Activated CD4-positive, alpha-beta T cell treated with anti-CD3 and anti-CD28 coated beads, Interleukin-2, Interleukin-4, amounts not matched to agents 100 ng/mL and 50 ng/mL, durations not matched to agents 16 hours and 8 hours (primary cell): ENCODE measurements around the gene CHST13.
"Not testable (repeated sequence)": the region's sequence is repeated elsewhere in the genome, so short reads cannot be mapped to it uniquely, and the experiment has no call there.

ENCODE experiments used
- DNase-seq: peaks from one replicate; pipeline ENCODE4 v3.0.0-alpha.2; 2020; ENCODE audit warnings: low spot score

Gene CHST13

DNA sequence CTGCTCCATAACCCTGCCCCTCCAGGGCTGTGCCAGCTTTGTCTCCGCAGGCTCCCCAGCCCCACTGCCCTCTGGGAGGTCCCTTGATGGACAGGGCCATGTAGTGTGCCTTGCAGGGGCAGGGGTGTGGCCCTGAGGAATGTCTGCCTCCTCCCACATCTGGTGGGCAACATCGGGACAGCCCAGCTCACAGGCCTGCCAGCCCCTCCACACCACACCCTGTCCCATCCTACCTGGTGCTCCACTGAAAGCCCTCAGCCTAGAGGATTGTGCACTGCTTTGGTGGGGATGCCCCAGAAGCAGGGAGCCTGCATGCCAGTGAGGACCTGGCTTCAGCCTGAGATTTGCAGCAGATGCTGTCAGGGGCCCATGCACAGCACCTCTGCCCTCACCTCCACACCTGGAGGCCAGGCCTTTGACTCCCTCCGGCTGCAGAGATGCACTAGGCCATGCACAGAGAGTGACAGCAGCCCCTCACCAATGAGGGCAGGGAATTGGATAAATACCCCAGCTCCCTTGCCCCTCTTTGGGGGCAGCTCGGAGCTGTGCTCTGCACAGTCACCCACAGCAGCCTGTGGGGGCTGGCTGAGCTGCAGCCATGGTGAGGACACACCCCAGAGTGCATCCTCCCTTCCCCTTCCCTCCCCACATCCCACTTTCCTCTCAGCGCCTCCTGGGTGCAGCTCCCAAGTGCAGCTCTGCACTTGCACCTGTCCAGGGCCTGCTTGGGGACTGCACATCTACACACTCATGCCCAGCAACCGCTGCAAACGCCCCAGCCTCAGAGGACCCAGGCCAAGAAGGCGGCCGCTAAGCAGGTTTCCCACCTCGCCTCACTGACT is 32.1 kb downstream of the CHST13 start:
- DNase-seq: no peak

DNA sequence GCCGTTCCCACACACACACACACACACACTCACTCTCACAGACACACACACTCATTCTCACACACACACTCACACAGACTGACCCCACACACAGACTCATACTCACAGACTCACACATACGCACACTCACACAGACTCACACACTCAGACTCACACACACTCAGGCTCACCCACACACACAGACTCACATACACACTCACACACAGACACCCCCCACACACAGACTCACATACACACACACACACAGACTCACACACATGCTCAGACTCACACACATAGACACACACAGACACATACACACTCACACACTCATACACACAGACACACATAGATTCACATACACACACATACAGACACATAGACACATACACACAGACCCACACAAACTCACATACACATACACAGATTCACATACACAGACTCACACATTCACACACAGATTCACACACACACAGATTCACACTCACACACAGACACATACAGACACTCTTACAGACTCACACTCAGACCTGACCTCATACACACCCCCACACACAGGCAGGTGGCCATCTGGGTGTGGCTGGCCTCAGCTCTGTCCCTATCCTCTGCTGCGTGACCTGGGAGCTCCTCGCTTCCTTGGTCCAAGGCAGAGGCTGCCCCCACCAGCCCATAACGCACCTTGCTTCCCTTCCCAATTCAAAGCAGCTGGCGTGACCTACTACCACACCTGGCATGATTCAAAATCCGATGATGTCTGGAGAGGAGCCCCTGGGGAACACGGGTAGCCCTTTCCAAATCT is 32.9 kb downstream of the CHST13 start:
- no peak for DNase-seq

- DNase-seq: no peak
Measured at GRCh38 chr3:126557415-126557745, 33.4 kb downstream of the CHST13 start.

DNA sequence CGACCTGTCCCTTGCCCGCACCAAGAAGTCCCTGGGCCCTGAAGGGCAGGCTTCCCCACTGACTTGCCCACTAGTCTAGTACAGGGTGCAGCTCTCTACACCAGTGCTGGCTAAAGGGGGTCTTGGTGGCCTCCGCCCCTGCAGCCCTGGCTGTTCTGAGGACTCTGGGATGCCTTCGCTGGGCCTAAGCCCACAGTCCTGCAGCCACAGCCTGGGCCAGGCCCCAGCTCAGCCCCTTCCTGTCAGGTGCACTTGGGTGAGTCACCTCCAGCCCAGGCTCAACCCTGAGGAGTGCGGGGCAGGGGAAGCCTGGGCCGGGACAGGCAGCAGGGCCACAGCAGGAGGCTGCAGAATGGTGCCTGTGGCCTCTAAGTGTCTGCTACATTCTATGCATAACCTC is 33.8 kb downstream of the CHST13 start:
- DNase-seq: no peak

DNA sequence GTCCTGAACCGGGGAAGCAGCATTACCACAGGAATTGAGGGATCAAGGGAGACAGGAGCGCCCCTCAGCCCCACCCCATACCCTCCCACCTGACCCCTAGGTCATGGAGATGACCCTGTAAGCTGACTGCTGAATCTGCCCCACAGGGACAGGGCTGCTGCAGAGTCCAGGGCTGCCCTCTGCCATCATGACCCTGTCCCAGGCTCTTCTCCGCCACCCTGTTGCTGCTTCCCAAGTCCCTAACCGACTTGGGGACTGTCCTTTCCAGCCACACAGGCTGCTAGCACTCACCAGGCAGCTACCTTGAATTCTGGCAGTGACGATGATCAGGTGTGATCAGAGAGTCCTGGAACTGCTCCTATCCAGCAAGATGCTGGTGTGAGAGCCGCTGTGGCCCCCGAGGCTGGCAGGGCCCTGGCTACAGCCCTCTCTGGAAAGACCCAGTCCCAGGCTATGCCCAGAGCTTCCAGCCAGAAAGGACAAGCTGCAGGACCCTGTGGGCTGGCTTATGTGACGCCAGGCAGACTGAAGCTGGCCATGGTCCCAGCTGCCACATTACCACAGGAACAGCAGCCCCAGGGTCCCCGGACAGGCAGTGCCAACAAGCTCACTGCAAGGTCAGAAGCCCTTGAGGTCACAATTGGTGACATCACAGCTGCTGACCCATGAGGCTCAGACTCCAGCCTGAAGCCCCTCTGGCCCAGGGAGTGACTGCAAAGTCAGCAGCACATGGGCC is 34.5 kb downstream of the CHST13 start, which contains the start of gene C3orf22:
C3orf22 (minus strand) TSS at position 597 of the 736 bp plus-strand sequence. CDS start 5,542 bp downstream, outside the sequence.
- no peak for DNase-seq

DNA sequence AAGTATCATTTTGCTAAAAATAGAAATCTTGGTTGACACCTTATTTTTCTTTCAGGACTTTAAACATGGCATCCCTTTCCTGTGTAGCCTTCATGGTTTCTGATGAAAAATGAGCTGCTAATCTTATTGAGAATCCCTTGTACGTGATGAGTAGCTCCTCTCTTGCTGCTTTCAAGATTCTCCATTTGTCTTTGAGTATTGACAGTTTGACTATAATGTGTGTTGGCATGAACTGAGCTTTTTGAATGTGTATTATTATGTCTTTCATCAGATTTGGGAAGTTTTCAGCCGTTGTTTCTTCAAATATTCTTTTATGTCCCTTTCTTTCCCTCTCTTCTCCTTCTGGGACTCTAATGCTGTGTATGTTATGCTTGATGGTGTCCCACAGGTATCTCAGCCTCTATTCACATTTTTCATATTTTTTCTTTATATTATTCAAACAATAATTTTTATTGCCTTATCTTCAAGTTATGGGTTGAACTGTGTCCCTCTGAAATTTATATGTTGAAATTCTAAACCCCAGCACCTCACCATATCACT is 38.9 kb downstream of the CHST13 start:
- DNase-seq: no peak

- no peak for DNase-seq
Measured at GRCh38 chr3:126567696-126568438, 43.9 kb downstream of the CHST13 start.

- DNase-seq: no peak
Measured at GRCh38 chr3:126568776-126569342, 44.9 kb downstream of the CHST13 start.

- DNase-seq: no peak
Measured at GRCh38 chr3:126569390-126569975, 45.5 kb downstream of the CHST13 start.

DNA sequence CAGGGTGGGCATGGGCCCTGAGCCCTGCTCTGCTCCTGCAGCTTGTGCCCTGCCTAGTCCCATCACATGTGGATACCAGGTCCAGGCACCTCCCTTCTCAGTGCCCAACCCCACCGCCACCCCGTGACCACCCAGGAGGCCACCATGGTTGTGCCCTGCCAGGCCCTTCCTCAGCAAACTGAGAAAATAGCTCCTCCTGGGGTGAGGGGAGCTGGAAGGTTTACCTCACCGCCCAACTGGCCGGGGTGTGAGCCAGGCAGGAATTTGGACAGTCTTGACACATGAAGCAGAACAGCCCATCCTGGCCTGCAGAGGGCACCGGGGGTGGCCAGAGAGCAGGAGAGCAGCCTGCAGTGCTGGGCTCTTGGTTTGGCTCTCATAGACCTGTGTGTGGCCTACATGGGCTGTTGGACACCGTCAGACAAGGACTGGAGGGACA is 46.2 kb downstream of the CHST13 start:
- no peak for DNase-seq

GRCh38 chr3:126571078-126571477 is 47.1 kb downstream of the CHST13 start:
- no peak for DNase-seq

GRCh38 chr3:126573492-126574117 is 49.6 kb downstream of the CHST13 start:
- DNase-seq: no peak

- no peak for DNase-seq
Measured at GRCh38 chr3:126577261-126577660, 53.3 kb downstream of the CHST13 start.

DNA sequence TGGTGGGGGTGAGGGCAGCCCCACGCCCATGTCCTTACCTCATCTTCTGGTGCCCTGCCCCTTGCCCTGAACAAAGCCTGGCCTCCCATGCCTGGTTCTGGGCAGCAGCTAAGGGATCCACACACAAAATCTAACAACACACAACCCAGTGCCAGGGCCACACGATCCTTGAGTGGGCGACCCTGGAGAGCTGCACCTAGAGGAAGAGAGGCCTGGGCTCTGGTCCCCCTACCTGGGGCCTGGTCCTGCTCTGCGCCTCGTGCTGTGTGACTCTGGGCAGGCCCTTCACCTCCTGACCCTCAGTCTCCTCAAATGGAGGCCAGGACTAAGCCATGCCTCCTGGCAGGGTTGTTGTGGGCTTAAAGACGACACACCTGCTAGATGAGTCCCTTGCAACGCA is 54.7 kb downstream of the CHST13 start:
- no peak for DNase-seq

GRCh38 chr3:126580746-126581145 is 56.8 kb downstream of the CHST13 start:
- no peak for DNase-seq

GRCh38 chr3:126581569-126581968 is 57.6 kb downstream of the CHST13 start:
- no peak for DNase-seq

- DNase-seq: no peak
Measured at GRCh38 chr3:126582311-126582710, 58.4 kb downstream of the CHST13 start.

DNA sequence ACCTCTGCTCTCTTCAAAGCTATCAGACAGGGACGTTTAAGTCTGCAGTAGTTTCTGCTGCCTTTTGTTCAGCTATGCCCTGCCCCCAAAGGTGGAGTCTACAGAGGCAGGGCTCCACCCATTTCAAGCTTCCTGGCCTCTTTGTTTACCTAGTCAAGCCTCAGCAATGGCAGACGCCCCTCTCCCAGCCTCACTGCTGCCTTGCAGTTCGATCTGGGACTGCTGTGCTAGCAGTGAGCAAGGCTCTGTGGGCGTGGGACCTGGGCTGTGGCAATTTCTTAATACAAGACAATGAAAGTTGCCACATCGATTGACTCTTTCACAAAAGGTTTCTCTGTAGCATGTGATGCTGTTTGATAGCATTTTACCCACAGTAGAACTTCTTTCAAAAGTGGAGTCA is 67.6 kb downstream of the CHST13 start:
- not testable (repeated sequence) for DNase-seq
